Fibroblast of skin of back (primary cell): Measurements from ENCODE around the gene TPSG1.
"Not testable (repeated sequence)": the region's sequence is repeated elsewhere in the genome, so short reads cannot be mapped to it uniquely, and the experiment has no call there.

ENCODE experiments used
- DNase-seq: peaks from one replicate; pipeline ENCODE4 v3.0.0-alpha.2; 2013

TPSG1 gene

GRCh38 chr16:1256874-1257322, 31.8 kb upstream of the TPSG1 start:
- DNase-seq = no peak

DNA sequence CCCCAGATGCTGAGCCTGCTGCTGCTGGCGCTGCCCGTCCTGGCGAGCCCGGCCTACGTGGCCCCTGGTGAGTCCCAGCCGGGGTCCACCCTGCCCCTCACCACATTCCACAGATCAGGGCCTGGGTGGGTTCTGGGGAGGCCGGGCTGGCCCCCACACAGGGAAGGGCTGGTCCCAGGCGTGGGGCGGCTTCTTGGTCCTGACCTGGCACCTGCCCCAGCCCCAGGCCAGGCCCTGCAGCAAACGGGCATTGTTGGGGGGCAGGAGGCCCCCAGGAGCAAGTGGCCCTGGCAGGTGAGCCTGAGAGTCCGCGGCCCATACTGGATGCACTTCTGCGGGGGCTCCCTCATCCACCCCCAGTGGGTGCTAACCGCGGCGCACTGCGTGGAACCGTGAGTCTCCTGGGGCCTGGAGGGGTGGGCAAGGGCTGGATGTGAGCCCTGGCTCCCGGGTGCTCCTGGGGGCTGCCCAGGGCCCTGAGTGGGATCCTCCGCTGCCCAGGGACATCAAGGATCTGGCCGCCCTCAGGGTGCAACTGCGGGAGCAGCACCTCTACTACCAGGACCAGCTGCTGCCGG, 31.3 kb upstream of the TPSG1 start:
- DNase-seq = not testable (repeated sequence)

DNA sequence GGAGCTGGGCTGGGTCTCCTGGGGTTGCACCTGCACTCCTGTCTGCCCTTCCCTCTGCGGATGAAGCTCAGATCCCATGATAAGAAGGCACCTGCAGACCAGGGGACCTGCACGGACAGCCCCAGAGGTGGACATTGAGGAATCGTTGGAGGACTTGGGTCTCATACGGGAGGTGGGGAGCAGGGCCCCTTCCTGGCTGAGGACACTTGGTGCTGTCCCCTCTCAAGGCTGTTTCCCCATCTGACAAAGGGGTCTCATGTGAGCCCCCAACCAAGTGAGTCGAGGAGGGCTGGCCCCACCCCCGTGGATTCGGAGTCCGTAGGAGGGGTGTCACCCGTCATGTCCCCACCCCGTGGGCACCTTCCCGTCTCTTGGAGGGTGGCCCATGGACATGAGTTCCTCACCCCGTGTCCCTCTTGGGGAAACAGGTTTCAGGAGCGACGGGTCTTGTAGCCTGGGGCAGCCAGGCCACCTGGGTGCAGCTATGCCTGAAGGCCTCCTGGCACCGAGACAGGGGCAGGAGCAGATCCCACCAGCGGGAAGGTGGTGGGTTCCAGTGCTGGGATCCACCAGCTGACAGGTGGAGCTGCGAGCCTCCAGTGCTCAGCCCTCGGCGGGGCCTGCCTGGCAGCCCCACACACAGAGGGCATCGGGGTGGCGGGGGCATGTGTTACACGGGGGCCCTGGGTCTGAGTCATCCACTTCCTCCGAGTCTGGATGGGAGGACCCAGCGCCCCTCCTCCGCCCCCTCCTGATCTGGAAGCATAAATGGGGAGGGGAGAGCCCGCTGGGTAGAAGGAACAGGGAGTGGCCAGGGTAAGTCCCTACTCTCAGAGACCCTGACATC, 30.4 kb upstream of the TPSG1 start, which contains the start of gene TPSD1:
Gene TPSD1 (plus strand): TSS at position 794 of the 847 bp plus-strand sequence. CDS start 212 bp downstream, outside the sequence.
- DNase-seq = not testable (repeated sequence)

GRCh38 chr16:1254821-1255220, 29.8 kb upstream of the TPSG1 start:
- not testable (repeated sequence) for DNase-seq

- DNase-seq = not testable (repeated sequence)
Measured at GRCh38 chr16:1253701-1254364, 28.8 kb upstream of the TPSG1 start.

DNA sequence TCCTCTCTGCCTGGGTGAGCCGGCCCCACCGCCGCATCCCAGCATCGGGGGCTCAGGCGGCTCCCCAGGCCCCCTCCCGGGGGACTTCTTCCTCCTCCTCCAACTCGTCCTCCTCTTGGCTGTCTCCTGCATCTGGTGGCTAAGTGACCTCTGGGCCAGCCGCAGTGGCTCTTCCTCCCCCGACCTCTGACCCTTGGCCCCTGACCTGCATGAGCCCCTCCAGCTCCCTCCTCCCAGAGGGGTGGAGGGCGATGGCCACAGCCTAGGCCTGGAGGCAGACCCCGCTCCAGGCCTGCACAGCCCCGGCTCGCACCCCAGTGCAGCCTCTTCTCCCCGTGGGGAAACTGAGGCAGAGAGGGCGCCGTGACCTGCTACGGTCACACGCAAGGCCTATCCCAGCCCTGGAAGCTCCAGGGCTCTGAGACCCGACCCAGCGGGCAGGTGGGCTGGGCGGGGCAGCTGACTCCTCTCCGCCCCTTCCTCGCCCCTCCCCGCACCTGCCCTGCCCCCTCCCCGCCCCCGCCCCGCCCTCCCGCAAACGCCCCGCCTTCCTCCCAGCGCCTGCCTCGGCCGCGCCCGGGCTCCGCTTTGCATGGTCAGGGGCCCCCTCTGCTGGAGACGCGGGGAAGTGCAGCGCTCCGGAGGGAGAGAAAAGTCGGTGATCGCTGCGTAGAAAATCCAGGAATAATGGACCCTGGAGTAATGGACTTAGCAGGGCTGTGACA, 24.1 kb upstream of the TPSG1 start:
- not testable (repeated sequence) for DNase-seq

DNA sequence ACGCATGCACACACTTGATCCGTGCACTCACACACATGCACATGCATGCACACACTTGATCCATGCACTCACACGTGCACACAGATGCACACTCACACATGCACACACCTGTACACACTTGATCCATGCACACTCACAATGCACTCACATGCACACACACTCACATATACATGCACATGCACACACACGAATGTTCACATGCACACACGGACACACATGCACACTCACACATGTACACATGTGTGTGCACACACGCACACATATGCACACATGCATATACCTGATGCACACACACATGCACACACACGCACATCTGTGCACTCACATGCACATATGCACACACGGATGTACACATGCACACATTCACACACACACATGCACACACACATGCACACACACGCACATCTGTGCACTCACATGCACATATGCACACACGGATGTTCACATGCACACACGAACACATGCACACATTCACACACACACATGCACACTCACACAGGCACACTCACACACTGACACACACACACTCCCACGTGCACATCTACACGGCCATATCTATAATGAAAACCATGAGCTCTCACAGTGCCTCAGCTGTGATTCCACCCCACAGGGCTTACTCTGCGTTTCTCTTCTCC, 23.0 kb upstream of the TPSG1 start:
- DNase-seq = not testable (repeated sequence)

DNA sequence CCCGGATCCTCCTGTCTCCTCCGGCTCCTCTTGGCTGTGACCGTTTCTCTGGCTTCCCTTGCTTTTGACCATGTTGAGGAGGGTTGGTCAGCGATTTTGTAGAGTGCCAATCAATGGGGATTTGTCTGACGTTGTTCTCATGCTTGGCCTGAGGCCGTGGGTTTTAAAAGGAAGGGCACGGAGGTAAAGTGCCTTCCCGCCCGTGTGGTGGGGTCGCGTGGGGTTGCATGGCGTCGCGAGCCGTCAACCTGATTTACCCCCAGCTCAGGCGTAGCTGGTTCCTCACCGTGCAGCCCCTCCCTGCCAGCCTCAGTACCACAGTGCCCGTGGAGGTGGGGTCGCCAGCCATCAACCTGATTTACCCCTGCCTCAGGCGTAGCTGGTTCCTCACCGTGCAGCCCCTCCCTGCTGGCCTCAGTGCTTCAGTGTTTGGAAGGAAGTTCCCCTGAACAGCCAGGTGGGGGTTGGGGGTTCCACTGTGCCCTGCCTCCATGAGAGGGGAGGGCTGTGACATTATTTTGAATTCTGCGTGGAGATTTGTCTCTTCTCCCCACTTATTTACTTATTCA, 20.5 kb upstream of the TPSG1 start:
- no peak for DNase-seq

DNA sequence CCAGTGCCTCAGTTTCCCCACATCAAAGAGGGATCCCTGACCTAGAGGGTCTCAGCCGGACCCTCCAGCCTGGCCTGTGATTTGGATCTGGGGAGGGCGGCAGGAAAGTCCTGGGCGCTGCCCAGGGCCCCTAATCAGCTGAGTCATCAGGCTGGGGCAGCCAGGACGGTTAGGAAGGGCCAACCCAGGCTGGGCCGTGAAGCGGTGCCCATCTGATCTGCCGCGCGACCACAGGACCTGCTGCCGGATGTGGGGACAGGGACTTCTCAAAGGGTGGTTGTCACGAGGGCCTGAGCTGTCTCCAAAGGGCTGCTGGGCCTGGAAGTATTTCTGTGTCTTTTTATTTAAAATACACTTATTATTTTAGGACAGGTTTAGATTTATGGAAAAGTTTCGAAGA, 19.8 kb upstream of the TPSG1 start:
- DNase-seq = no peak

GRCh38 chr16:1243907-1244850, 19.1 kb upstream of the TPSG1 start:
- not testable (repeated sequence) for DNase-seq

GRCh38 chr16:1243363-1243762, 18.3 kb upstream of the TPSG1 start:
- not testable (repeated sequence) for DNase-seq

DNA sequence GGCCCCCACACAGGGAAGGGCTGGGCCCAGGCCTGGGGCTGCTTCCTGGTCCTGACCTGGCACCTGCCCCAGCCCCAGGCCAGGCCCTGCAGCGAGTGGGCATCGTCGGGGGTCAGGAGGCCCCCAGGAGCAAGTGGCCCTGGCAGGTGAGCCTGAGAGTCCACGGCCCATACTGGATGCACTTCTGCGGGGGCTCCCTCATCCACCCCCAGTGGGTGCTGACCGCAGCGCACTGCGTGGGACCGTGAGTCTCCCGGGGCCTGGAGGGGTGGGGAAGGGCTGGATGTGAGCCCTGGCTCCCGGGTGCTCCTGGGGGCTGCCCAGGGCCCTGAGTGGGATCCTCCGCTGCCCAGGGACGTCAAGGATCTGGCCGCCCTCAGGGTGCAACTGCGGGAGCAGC, 16.0 kb upstream of the TPSG1 start:
- not testable (repeated sequence) for DNase-seq

GRCh38 chr16:1240436-1240835, 15.4 kb upstream of the TPSG1 start, which contains the start of gene TPSAB1:
Gene TPSAB1, plus strand, starts transcription at chr16:1240705. Its CDS starts 234 bp downstream, at chr16:1240939.
- not testable (repeated sequence) for DNase-seq

DNA sequence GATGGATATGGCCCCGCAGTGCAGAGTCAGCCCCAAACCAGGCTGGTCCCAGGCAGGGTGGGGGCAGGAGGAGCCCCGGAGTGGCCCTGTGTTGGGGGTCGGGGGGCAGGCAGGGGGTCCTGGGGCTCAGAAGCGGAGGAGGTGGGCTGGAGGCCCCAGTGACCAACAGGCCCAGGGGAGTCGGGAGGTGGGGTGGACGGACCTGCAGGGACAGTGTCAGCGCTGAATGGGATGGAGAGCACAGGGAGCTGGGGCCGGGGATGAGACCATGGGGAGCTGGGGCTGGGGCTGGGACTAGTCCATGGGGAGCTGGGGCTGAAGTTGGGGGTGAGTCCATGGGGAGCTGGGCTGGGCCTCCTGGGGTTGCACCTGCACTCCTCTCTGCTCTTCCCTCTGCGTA, 14.5 kb upstream of the TPSG1 start:
- DNase-seq = not testable (repeated sequence)

- not testable (repeated sequence) for DNase-seq
Measured at GRCh38 chr16:1238909-1239308, 13.8 kb upstream of the TPSG1 start.

DNA sequence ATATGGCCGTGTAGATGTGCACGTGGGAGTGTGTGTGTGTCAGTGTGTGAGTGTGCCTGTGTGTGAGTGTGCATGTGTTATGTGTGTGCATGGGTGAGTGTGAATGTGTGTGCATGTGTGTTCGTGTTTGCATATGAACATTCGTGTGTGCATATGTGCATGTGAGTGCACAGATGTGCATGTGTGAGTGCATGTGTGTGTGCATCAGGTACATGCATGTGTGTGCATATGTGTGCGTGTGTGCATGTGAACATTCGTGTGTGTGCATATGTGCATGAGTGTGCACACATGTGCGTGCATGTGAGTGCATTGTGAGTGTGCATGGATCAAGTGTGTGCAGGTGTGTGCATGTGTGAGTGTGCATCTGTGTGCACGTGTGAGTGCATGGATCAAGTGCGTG, 12.9 kb upstream of the TPSG1 start:
- DNase-seq = no peak

DNA sequence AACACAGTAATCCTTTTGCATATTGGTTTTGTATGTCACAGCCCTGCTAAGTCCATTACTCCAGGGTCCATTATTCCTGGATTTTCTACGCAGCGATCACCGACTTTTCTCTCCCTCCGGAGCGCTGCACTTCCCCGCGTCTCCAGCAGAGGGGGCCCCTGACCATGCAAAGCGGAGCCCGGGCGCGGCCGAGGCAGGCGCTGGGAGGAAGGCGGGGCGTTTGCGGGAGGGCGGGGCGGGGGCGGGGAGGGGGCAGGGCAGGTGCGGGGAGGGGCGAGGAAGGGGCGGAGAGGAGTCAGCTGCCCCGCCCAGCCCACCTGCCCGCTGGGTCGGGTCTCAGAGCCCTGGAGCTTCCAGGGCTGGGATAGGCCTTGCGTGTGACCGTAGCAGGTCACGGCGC, 11.6 kb upstream of the TPSG1 start:
- not testable (repeated sequence) for DNase-seq

- DNase-seq = not testable (repeated sequence)
Measured at GRCh38 chr16:1232049-1232748, 7.1 kb upstream of the TPSG1 start.

GRCh38 chr16:1231301-1231700, 6.2 kb upstream of the TPSG1 start:
- DNase-seq = not testable (repeated sequence)
